Glomerular visceral epithelial cell (primary cell): ENCODE measurements around the gene PHPT1.
"Not testable (repeated sequence)": the region's sequence is repeated elsewhere in the genome, so short reads cannot be mapped to it uniquely, and the experiment has no call there.

ENCODE experiments used
- DNase-seq: peaks from one replicate; pipeline ENCODE4 v3.0.0-alpha.2; 2016; ENCODE audit errors: extremely low spot score

The PHPT1 gene

GRCh38 chr9:136849038-136849959 lies at the start of gene PHPT1:
Gene PHPT1 (plus strand): TSS chr9:136849409. CDS start chr9:136849431, 22 bp downstream.
- DNase-seq: peak; percentile 99

GRCh38 chr9:136799854-136800657 lies 49.2 kb upstream of the PHPT1 start:
- DNase-seq: peak; percentile 93

DNA sequence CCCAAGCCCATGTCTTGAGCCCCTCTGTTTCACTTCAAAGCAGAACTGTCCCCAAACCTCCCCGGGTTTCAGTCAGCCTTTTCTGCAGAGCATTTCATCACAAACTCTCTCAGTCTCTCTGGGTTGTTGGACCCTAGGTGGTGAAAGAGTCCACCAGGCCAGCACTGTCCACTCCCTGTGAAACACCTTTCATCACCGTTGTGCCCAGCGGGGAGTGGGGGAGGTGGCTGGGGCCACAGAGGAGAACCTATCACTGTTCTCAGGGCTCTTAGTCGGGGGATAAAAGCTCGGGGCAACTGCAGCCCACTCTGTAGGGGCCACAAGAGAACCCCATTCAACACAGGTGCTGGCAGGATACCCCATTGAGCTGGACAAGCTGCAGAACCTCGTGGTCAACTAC lies 46.9 kb upstream of the PHPT1 start:
- no peak for DNase-seq

DNA sequence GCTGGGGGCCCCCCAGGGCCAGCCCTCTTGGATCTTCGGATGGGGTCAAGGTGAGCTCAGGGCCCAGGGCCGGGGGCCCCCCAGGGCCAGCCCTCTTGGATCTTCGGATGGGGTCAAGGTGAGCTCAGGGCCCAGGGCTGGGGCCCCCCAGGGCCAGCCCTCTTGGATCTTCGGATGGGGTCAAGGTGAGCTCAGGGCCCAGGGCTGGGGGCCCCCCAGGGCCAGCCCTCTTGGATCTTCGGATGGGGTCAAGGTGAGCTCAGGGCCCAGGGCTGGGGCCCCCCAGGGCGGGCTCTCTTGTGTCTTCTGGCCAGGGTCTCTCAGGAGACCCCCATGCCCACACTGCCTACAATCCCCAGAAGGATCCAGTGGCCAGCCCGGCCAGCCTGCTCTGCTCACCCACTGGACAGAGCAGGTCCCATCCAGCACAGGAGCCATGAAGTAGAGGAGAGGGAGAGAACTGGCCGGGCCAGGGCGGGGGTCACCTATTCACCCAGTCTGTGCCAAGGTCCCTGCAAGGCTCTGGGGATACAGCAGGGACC lies 46.1 kb upstream of the PHPT1 start:
- not testable (repeated sequence) for DNase-seq

DNA sequence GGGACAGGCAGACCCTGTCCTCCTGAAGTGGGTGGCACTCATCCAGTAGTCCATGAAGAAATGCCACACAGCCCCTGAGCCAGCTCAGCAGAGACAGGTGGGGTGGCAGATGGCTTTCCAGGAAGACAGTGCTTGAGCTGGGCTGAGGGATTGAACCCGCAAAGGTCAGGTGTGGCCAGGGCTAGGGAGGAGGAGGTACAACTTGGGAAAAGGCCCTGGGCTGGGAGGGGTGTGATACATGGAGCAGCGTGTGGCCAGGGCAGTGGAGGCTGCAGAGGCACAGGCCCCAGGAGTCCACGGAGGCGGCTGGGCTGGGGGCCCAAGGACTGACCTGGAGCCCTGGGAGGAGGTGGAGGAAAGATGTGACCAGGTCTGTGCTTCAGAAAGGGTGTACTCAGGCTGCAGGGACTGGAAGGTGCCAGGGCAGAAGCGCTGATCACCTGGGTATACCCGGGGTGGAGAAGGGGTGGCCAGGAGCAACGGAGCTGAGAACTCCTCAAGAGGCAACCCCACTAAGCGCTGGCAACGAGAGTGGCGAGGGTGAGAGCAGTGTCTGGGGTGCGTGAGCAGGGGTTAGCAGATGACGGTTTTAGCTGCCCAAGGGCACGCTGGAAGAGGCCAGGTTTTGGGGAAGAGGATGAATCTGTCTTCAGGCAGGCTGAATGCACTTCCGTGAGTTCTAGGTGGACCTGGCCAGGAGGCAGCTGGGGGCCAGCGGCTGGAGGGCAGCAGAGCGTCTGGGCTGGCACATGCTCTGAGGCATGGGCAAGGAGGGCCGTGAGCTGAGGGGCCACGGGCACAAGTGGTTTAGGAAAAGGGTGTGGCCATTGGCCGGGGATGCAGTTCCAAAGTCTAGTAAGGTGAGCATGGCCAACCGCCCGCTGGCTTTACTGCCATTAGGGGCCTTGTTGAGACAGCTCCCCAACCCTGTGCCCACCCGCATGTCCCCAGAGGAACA lies 45.4 kb upstream of the PHPT1 start:
- no peak for DNase-seq

DNA sequence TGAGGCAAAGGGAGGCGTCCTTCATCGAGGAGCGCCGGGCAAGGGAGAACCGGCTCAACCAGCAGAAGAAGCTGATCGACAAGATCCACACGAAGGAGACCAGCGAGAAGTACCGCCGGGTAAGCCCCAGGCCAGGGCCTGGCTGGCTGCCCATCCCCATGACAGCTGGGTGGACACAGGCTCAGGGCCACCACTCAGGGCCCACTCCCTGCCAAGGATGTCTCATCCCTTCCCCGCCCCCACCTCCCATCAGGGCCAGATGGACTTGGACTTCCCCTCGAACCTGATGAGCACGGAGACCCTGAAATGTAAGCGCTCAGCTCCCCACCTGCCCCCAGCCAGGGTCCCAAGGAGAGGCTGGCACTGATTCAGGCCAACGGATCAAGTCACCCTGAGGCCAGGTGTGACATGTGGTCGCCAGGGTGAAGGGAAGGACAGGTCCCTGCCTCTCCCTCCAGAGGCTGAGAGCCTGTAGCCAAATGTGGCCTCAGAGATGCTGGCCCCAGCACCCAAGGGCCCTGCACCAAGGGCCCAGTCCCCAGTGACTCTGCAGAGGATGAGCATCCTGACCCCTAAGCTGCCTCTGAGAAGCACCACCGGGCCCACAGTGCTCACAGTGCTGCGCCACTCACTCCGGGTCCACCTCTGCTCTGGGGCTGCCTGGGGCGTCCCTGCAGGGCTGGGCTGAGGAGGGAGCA lies 44.6 kb upstream of the PHPT1 start:
- DNase-seq: no peak

DNA sequence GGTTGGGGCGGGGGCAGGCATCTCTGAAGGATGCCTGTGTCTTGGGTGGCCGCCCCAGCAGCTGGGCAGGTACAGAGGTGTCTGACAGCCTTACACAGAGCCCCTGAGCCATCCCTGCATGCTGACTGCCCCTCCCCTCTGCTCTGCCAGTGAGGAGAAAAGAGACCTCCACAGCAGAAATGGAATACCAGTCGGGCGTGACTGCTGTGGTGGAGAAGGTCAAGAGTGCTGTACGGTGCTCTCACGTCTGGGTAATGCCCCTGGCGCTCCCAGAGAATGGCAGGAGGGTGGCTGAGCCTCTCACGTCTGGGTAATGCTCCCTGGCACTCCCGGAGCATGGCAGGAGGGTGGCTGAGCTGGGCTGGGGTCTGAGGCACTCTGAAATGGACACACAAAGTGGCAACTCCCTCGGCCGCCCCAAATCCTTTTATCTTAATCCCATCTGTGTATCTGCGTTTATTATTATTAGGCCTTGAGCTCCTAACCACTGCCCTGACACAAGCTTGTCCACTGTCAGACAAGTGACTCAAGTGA lies 43.9 kb upstream of the PHPT1 start:
- DNase-seq: no peak

- DNase-seq: no peak
These were observed 43.1 kb upstream of the PHPT1 start for GRCh38 chr9:136806067-136806466.

DNA sequence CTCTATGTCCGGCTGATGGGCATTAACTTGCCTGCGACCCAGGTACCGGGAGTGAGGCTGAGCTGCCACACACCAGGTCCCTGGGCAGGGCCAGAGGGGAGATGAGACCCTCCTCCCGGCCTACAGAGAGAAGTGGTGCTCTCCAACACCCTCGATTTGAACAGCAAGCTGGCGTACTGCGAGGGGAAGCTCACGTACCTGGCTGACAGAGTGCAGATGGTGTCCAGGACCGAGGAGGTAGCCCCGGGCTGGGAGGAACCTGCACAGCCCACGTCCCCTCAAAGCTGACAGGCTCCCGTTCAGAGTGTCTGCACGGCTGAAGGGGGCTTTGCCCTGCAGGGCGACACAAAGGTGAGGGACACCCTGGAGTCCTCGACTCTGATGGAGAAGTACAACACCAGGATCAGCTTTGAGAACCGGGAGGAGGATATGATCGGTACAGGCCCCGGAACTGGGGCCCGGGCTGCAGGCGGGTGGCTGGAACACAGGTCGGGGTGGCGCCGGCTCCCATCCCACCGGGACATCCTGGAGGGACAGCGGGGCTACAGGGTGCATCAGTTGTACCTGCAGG lies 42.5 kb upstream of the PHPT1 start:
- DNase-seq: no peak

- DNase-seq: peak; percentile 82
These were observed 41.7 kb upstream of the PHPT1 start, which contains the start of gene RABL6 for GRCh38 chr9:136807281-136808074. Gene RABL6 (plus strand): TSS chr9:136807948. CDS start chr9:136808197, 249 bp downstream.

- peak; percentile 49 for DNase-seq
These were observed 41.0 kb upstream of the PHPT1 start for GRCh38 chr9:136808075-136808805.

GRCh38 chr9:136808806-136809158 lies 40.4 kb upstream of the PHPT1 start:
- peak; percentile 43 for DNase-seq

GRCh38 chr9:136814725-136815421 lies 34.3 kb upstream of the PHPT1 start:
- no peak for DNase-seq

GRCh38 chr9:136815422-136815782 lies 33.8 kb upstream of the PHPT1 start:
- no peak for DNase-seq

GRCh38 chr9:136820971-136821825 lies 28.0 kb upstream of the PHPT1 start:
- DNase-seq: no peak

- no peak for DNase-seq
These were observed 27.2 kb upstream of the PHPT1 start for GRCh38 chr9:136821826-136822544.
